GM18519 (cell line): ENCODE results near the gene CDHR4.

Experiments used
- ATAC-seq: cut with Tn5 transposase; IDR thresholded peaks from one replicate; pipeline ENCODE4 v1.9.1; 2021; ENCODE audit warnings: mild to moderate bottlenecking, moderate library complexity; ENCODE audit not compliant: unreplicated experiment, low FRiP score

The CDHR4 gene

GRCh38 chr3:49747792-49748480, 51.7 kb downstream of the CDHR4 start:
- ATAC-seq = no peak

GRCh38 chr3:49745986-49746385, 53.7 kb downstream of the CDHR4 start:
- no peak for ATAC-seq
